ENCODE data around the gene LRRFIP1. TPM values are rescaled to one million over a fixed set of nuclear protein-coding genes. Genes with fewer than 3 reads are reported as not detected.

LRRFIP1 gene
- polyA plus RNA-seq, 1 donor: 101 TPM

- no peak for DNase-seq
These were observed 10.4 kb upstream of the LRRFIP1 start for GRCh38 chr2:237616734-237617586.

- DNase-seq: no peak
These were observed 9.8 kb upstream of the LRRFIP1 start for GRCh38 chr2:237617587-237617982.

GRCh38 chr2:237618449-237618848, 8.9 kb upstream of the LRRFIP1 start:
- no peak for DNase-seq

GRCh38 chr2:237623428-237624403, 3.7 kb upstream of the LRRFIP1 start:
- no peak for DNase-seq

GRCh38 chr2:237624565-237624964, 2.8 kb upstream of the LRRFIP1 start:
- no peak for DNase-seq

- DNase-seq: no peak
These were observed 2.1 kb upstream of the LRRFIP1 start for GRCh38 chr2:237625216-237625705.

GRCh38 chr2:237625777-237626176, 1.6 kb upstream of the LRRFIP1 start:
- no peak for DNase-seq

- DNase-seq: no peak
These were observed 460 bp upstream of the LRRFIP1 start for GRCh38 chr2:237626813-237627440.

GRCh38 chr2:237628247-237629187, 1.1 kb downstream of the LRRFIP1 start:
- no peak for DNase-seq

- no peak for DNase-seq
These were observed 1.8 kb downstream of the LRRFIP1 start for GRCh38 chr2:237629188-237629534.

GRCh38 chr2:237629739-237630138, 2.4 kb downstream of the LRRFIP1 start:
- DNase-seq: no peak

GRCh38 chr2:237630216-237631000, 3.0 kb downstream of the LRRFIP1 start:
- DNase-seq: no peak

GRCh38 chr2:237631007-237631785, 3.8 kb downstream of the LRRFIP1 start:
- DNase-seq: peak; percentile 31

GRCh38 chr2:237631801-237632585, 4.6 kb downstream of the LRRFIP1 start:
- DNase-seq: no peak

GRCh38 chr2:237633061-237633561, 5.7 kb downstream of the LRRFIP1 start:
- DNase-seq: no peak

- DNase-seq: no peak
These were observed 9.2 kb downstream of the LRRFIP1 start for GRCh38 chr2:237636578-237636977.

- DNase-seq: no peak
These were observed 10.2 kb downstream of the LRRFIP1 start for GRCh38 chr2:237637429-237638135.

- no peak for DNase-seq
These were observed 10.8 kb downstream of the LRRFIP1 start for GRCh38 chr2:237638176-237638575.

Data from left kidney (tissue), 2 donors.